ENCODE measurements around the gene MIER2.
A peak's percentile ranks its signal among the peaks of the same experiment; 100 is the strongest.
"Not testable (repeated sequence)": the region's sequence is repeated elsewhere in the genome, so short reads cannot be mapped to it uniquely, and the experiment has no call there.

Gene MIER2

DNA sequence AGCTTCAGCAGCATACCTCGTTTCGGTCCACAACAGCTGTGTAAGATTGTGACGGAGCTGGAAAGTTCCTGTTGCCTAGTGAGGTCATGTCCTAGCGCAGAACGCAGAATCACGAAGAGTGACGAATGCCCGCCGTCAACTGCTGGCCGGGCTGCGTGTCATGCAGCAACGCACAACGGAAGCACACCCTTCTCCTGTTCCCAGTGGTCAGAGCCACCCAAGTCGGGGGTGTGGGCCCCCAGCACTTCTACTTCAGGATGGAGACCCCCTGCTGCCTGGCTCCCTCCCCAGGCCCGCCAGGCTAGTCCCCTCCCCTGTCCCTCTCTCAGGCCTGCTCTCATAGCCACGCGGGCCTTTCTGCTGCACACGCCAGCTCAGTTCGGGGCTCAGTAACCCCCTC lies 38.4 kb upstream of the MIER2 start:
- H3K27ac Mint-ChIP-seq: no peak overlapping the region
- H3K4me3 Mint-ChIP-seq: peak overlapping the region; percentile 57
- peaks cover 20% of the 10 kb centered on the region for H3K27me3 Mint-ChIP-seq
- no peaks in the 10 kb centered on the region for H3K9me3 Mint-ChIP-seq
- H3K36me3 Mint-ChIP-seq: peaks cover 3% of the 10 kb centered on the region
- peaks cover 24% of the 10 kb centered on the region for H3K4me1 Mint-ChIP-seq

DNA sequence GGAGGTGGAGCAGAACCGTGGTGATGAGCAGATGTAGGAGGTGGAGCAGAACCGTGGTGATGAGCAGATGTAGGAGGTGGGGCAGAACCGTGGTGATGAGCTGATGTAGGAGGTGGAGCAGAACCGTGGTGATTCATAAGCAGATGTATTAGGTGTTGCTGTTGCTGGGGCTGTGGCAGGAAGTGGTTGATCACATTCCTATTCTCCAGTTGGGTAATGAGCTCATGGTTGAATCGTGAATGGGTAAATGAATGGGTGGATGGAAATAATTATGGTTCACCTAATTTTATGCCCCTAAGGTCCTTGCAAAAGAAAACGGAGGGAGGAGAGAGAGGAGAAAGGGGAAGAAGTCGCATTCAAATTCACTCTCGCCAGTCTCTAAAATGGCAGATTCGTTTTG lies 38.0 kb upstream of the MIER2 start:
- H3K4me3 Mint-ChIP-seq: peak overlapping the region; percentile 57
- H3K4me1 Mint-ChIP-seq: peaks cover 24% of the 10 kb centered on the region
- H3K27me3 Mint-ChIP-seq: peaks cover 23% of the 10 kb centered on the region
- not testable (repeated sequence) for H3K36me3 Mint-ChIP-seq, H3K9me3 Mint-ChIP-seq
- peak overlapping the region; percentile 81 for H3K27ac Mint-ChIP-seq

DNA sequence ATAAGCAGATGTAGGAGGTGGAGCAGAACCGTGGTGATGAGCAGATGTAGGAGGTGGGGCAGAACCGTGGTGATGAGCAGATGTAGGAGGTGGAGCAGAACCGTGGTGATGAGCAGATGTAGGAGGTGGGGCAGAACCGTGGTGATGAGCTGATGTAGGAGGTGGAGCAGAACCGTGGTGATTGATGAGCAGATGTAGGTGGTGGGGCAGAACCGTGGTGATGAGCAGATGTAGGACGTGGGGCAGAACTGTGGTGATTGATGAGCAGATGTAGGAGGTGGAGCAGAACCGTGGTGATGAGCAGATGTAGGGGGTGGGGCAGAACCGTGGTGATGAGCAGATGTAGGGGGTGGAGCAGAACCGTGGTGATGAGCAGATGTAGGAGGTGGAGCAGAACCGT lies 37.3 kb upstream of the MIER2 start:
- not testable (repeated sequence) for H3K9me3 Mint-ChIP-seq, H3K36me3 Mint-ChIP-seq, H3K27ac Mint-ChIP-seq, H3K4me3 Mint-ChIP-seq
- peaks cover 20% of the 10 kb centered on the region for H3K27me3 Mint-ChIP-seq
- H3K4me1 Mint-ChIP-seq: peaks cover 24% of the 10 kb centered on the region

DNA sequence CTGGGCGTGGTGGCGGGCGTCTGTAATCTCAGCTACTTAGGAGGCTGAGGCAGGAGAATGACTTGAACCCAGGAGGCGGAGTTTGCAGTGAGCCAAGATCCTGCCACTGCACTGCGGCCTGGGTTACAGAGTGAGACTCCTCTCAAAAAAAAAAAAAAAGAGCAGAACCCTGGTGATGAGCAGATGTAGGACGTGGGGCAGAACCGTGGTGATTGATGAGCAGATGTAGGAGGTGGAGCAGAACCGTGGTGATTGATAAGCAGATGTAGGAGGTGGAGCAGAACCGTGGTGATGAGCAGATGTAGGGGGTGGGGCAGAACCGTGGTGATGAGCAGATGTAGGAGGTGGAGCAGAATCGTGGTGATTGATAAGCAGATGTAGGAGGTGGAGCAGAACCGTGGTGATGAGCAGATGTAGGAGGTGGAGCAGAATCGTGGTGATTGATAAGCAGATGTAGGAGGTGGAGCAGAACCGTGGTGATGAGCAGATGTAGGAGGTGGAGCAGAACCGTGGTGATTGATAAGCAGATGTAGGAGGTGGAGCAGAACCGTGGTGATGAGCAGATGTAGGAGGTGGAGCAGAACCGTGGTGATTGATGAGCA lies 36.1 kb upstream of the MIER2 start:
- not testable (repeated sequence) for H3K4me3 Mint-ChIP-seq, H3K27ac Mint-ChIP-seq, H3K36me3 Mint-ChIP-seq, H3K9me3 Mint-ChIP-seq
- peaks cover 16% of the 10 kb centered on the region for H3K27me3 Mint-ChIP-seq
- peaks cover 24% of the 10 kb centered on the region for H3K4me1 Mint-ChIP-seq

DNA sequence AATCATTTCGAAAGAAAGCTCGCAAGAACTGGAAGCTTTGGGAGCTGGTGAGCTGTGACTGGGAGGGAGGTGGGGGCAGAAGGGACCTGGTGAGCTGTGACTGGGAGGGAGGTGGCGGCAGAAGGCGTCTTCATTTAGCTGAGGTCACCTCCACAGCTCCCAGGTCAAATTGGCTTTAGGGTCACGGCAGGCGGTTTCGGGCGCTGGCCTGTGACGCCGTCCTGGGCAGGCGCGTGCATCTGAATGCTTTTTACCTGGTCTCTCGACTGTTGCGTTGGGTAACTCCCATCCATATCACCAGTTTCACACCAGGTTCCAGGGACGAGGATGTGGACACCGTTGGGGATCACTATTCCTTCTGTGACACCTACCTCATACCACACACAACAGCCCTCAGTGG lies 35.2 kb upstream of the MIER2 start:
- Mint-ChIP-seq H3K4me1 (peaks cover 24% of the 10 kb centered on the region), H3K36me3 (peaks cover 3% of the 10 kb centered on the region), H3K4me3 (no peak overlapping the region), H3K9me3 (no peaks in the 10 kb centered on the region), H3K27ac (no peak overlapping the region), H3K27me3 (peaks cover 16% of the 10 kb centered on the region)

DNA sequence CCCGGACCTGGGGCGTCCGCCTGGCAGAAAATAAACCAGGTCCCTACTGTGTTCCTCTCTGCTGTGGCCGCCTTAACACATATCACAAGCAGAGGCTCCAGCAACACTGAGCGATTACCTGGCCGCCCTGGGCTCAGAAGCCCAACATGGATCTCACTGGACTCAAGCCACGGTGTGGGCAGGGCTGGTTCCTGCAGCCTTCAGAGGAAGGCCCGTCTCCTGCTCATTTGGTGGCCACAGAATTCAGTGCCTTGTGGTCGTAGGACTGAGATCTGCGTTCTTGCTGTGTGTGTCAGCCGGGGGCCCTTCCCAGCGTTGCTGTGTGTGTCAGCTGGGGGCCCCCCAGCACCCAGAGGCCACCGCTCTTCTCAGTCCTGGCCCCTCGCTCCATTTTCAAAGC lies 34.1 kb upstream of the MIER2 start:
- no peaks in the 10 kb centered on the region for H3K9me3 Mint-ChIP-seq
- peaks cover 15% of the 10 kb centered on the region for H3K4me1 Mint-ChIP-seq
- no peak overlapping the region for H3K27ac Mint-ChIP-seq
- H3K27me3 Mint-ChIP-seq: peaks cover 11% of the 10 kb centered on the region
- H3K36me3 Mint-ChIP-seq: peaks cover 3% of the 10 kb centered on the region
- H3K4me3 Mint-ChIP-seq: no peak overlapping the region

DNA sequence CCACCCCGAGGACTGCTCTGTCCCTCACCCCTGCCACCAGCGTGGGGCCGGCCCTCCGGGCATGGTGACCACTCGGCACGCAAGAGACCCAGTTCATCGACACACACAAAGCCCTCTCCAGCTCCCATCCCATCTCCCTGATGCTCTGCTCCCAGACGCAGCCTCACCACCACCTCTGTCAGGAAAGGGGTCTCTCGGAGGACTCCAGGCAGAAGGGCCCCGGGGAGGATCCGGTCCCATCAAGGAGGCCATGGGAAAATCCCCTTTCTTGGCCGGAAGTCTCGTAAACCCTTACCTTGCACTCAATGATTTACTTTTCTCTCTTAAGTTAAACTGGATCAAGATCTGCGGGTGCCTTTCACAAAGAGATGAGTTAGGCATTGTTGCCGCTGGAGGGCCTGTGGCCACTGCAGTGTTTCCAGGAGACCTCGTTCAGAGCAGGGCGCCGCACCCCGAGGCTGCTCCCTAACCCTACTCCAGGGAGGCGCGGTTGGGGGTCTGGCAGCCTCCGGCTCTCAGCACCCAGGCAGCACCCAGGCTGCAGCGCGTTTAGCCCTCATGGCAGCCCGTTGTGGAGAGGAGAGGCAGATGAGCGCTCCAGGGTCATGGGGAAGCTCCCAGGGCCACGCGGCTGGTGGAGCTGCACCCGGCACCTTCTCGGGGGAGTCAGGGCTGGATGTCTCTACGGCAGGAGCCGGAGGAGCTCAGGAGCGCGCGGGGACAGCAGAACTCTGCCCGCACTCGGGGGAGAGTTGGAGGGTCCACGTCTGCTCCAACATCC lies 33.4 kb upstream of the MIER2 start:
- H3K27ac Mint-ChIP-seq: no peak overlapping the region
- peaks cover 9% of the 10 kb centered on the region for H3K4me1 Mint-ChIP-seq
- H3K27me3 Mint-ChIP-seq: peaks cover 7% of the 10 kb centered on the region
- peaks cover 3% of the 10 kb centered on the region for H3K36me3 Mint-ChIP-seq
- H3K9me3 Mint-ChIP-seq: no peaks in the 10 kb centered on the region
- H3K4me3 Mint-ChIP-seq: no peak overlapping the region

DNA sequence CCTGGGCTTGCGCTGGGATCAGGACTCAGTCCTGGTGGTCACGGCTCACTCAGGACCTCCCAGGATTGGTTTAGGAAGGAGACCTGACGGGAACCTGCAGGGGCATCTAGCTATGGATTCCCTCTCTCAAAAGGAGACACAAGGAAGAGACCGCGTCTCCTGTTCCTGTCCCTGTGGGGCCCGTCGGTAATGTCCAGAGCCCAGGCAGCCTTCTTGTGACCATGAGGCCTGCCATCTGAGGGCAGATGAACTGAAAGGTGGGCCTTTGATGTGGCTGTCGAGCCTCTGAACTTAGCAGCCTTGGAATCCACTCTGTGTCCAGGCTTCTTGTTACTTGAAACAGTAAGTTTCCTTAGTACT lies 31.5 kb upstream of the MIER2 start:
- Mint-ChIP-seq H3K9me3 (no peaks in the 10 kb centered on the region), H3K27me3 (peaks cover 6% of the 10 kb centered on the region), H3K27ac (no peak overlapping the region), H3K36me3 (no peaks in the 10 kb centered on the region), H3K4me3 (no peak overlapping the region), H3K4me1 (no peaks in the 10 kb centered on the region)

DNA sequence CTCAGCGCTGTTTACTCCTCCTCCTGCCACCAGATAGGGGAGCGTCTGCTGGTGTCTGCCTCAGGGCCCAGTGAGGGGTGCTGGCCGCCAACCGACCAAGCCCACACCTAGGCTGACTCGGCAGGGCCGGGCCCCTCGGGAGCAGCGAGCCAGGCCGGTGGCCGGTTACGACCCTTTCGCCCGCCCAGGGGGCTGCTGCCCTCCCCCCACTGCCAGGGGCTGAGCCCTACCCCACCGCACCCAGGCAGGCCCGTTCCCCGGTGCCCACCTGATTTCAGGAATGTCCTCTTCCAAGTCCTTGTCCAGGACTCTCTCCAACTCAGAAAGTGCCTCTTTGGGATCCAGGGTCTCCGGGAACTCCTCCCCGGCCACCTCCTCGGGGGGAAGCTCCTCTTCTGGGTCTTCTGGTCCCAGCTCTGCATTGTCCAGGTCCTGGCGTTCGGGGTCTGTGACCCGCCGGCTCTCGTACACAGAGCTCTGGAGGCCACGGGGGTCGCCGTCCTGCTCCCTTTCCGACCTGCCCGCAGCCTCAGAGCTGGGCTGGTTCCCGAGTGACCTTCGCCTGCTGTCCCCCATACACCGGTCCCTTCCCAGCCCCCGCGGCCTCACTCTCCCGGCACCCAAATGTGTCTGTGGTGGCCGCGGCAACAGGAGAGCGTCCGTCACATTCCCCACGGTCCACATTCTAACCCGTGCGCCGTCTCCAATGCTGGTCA lies 31.0 kb upstream of the MIER2 start:
- Mint-ChIP-seq H3K27me3 (peaks cover 6% of the 10 kb centered on the region), H3K36me3 (no peaks in the 10 kb centered on the region), H3K4me3 (no peak overlapping the region), H3K9me3 (no peaks in the 10 kb centered on the region), H3K27ac (no peak overlapping the region), H3K4me1 (no peaks in the 10 kb centered on the region)

DNA sequence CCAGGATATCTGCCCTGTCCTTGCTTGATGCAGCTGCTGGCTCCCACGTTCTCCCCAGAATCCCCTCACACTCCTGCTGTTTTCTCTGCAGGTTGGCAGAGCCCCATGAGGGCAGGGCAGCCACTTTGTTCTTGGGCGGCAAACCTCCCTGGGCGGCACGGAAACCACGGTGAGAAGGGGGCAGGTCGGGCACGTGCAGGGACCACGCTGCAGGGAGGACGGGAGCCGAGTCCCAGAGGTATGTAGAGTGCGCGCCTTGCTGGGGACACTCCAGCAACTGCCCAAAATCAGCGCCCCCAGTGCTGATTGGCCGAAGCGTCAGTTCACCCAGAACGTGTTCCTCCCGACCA lies 30.3 kb upstream of the MIER2 start:
- Mint-ChIP-seq H3K4me3 (no peak overlapping the region), H3K27ac (no peak overlapping the region), H3K36me3 (no peaks in the 10 kb centered on the region), H3K27me3 (peaks cover 6% of the 10 kb centered on the region), H3K4me1 (no peaks in the 10 kb centered on the region), H3K9me3 (no peaks in the 10 kb centered on the region)

DNA sequence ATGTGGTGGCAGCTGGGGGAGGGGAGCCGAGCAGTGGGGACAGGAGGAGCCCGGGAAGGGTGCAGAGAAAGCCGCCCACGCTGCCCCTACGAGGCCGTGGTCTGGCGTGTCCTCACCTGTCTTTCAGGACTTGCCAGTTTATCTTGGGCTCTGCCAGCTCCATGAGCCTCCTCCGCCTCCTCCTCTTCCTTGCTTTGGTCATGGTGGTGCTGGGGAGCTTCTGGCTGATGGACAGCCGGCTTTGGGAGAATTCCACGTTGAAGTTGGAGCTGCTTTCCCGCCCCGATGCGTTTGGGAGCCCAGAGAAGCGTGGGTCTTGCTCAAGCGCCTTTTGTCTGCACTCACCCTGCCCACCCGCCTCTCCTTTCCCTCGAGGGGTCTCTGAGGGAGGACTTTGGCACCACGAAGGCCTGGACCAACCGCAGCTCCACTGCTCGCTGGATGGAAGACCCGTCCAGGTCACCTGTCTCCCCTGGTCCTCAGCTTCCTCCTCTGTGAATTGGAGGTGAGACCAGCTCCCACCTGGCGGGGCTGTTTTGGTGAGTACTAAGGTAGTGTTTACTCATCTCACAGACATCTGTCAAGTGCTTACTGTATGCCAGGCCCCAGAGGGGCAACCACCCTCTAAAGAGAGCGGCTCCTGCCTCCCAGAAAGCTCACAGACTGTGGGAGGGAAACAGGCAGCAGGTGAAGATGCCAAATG lies 29.7 kb upstream of the MIER2 start:
- peaks cover 9% of the 10 kb centered on the region for H3K27me3 Mint-ChIP-seq

DNA sequence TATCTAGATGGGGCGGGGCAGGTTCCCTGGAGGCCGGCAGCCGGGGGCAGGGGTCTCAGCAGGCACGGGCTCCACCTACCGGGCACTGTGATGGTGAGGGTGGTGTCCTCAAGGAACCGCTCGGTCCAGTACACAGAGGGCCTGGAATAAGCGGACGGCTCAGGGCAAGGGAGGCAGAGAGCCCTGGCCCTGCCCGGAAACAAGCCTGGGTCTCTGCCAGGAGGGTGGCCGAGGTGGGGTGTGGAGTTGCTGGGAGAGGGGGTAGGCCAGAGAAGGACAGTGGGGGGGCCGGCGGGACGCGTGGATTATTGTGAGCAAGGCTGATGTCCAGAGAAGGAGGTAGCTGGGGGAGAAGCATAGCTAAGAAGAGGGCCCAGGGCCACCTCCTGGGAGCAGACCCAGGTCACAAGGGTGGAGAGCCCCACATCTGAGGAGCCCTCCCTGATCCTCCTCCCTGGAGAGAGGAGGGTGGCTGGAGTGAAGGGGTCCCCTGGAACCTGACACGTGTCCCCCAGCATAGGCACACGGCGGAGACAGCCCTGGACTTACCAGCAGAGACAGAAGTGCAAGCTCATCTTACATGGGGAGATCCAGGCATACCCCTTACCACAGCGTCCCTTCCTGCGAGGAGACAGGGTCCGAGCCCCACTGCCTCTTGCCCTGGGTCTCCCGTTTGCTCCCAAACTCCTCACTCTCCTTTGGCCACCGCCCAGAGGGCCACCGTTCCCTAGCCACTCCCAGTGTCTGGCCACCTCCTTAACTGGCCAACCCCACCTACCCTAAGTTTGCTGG lies 29.0 kb upstream of the MIER2 start:
- no peak overlapping the region for H3K4me3 Mint-ChIP-seq
- H3K4me1 Mint-ChIP-seq: no peaks in the 10 kb centered on the region
- H3K36me3 Mint-ChIP-seq: no peaks in the 10 kb centered on the region
- H3K27me3 Mint-ChIP-seq: peaks cover 9% of the 10 kb centered on the region
- no peaks in the 10 kb centered on the region for H3K9me3 Mint-ChIP-seq
- H3K27ac Mint-ChIP-seq: no peak overlapping the region

More for the DNA sequence above, 29.7 kb upstream of the MIER2 start:
- Mint-ChIP-seq H3K27ac (no peak overlapping the region), H3K4me3 (no peak overlapping the region), H3K4me1 (no peaks in the 10 kb centered on the region), H3K36me3 (no peaks in the 10 kb centered on the region), H3K9me3 (no peaks in the 10 kb centered on the region)

DNA sequence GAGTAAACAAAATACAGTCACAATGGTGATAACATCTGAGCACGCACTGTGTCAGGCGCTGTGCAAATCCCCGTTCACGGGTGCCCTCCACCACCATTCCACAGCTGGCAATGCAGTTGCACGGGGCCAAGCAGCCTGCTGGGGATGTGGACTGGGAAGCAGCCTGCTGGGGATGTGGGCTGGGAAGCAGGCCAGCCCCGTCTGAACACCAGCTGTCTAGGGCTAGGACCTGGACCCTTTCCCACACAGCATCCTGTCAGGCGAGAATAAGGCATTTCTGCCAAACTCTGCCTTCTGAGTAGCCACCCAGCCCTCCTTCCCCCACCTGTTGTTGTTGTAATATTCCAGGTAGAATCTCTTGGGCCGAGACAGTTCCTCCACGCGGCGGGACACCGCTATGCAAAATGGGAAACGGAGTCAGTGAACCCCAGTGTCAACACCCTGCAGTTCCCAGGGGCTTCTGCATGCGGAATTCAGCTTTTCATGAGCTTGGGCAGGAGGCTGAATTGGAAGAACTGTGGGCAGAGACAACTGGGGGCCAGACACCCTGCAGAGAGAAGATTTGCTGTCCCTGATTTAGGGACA lies 27.8 kb upstream of the MIER2 start:
- Mint-ChIP-seq H3K4me1 (no peaks in the 10 kb centered on the region), H3K9me3 (no peaks in the 10 kb centered on the region), H3K36me3 (no peaks in the 10 kb centered on the region), H3K27me3 (peaks cover 8% of the 10 kb centered on the region), H3K4me3 (no peak overlapping the region), H3K27ac (no peak overlapping the region)

DNA sequence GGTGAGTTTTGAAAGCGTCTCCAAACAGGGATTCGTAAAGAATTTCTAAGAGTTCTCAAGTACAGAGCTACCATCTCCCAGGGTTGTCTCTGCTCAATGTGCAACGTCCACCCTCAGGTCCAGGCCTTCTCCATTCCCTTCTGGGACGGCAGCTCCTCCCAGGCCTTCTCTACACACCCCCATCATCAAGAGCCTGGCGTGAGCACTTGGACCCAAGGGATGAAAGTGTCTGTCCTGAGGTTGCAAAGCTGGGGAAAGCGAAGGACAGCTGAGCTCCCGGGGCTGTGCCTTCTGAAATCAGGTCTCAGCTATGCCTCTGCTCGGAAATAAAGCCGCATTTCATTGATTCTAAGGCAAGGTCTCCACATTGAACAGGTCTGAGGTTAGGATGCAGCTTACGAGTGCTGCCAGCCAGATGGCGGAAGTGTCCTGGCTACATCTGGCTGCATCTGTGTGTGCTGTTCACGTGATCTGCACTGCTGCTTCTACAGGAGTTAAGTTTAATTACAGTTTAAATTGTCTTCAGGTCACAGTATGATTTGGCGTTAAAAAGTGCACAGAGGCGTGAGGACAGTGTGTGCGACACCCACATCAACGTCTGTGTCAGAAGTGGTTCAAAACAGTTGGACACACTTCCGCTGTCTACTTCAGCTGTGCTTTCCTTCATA lies 27.0 kb upstream of the MIER2 start:
- Mint-ChIP-seq H3K4me3 (no peak overlapping the region), H3K27ac (no peak overlapping the region), H3K36me3 (no peaks in the 10 kb centered on the region), H3K4me1 (no peaks in the 10 kb centered on the region), H3K9me3 (no peaks in the 10 kb centered on the region), H3K27me3 (peaks cover 8% of the 10 kb centered on the region)

All from activated naive CD4-positive, alpha-beta T cell treated with anti-CD3 and anti-CD28 coated beads, Interleukin-2, amount 50 U/mL, for 24 hours (primary cell).